Dendritic cell treated with granulocyte-macrophage colony-stimulating factor and Interleukin-4, amounts not matched to agents 40 ng/mL and 50 ng/mL, for 4 days (primary cell): ENCODE measurements around the gene VGLL4.

Experiments used
- H3K27ac Mint-ChIP-seq: one replicate; pipeline ENCODE4 v1.8.0; 2022; ENCODE audit warnings: mild to moderate bottlenecking, mixed read lengths
- H3K27me3 Mint-ChIP-seq: one replicate; pipeline ENCODE4 v1.8.0; 2022; ENCODE audit warnings: mild to moderate bottlenecking, mixed read lengths
- H3K36me3 Mint-ChIP-seq: one replicate; pipeline ENCODE4 v1.8.0; 2022; ENCODE audit warnings: low read depth, mixed read lengths
- H3K4me1 Mint-ChIP-seq: one replicate; pipeline ENCODE4 v1.8.0; 2022; ENCODE audit warnings: low read depth, mixed read lengths
- H3K4me3 Mint-ChIP-seq: one replicate; pipeline ENCODE4 v1.8.0; 2022; ENCODE audit warnings: mild to moderate bottlenecking, moderate library complexity, mixed read lengths
- H3K9me3 Mint-ChIP-seq: one replicate; pipeline ENCODE4 v1.8.0; 2022; ENCODE audit warnings: mixed read lengths
- intact Hi-C: fragments of 100-400 bp; cut with micrococcal nuclease; formaldehyde crosslinking; loops from one replicate; pipeline ENCODE4 v1.15.0; 2022

The VGLL4 gene

GRCh38 chr3:11641683-11642430, 1.9 kb downstream of the VGLL4 start:
- peak overlapping the region; percentile 85 for H3K27ac Mint-ChIP-seq
- H3K27me3 Mint-ChIP-seq, result no peaks in the 10 kb centered on the region
- intact Hi-C loops, result no loop called here
- H3K4me1 Mint-ChIP-seq, result peaks cover 50% of the 10 kb centered on the region
- no peaks in the 10 kb centered on the region for H3K9me3 Mint-ChIP-seq
- H3K36me3 Mint-ChIP-seq, result peaks cover 33% of the 10 kb centered on the region
- H3K4me3 Mint-ChIP-seq, result peak overlapping the region; percentile 97

- H3K9me3 Mint-ChIP-seq, result no peaks in the 10 kb centered on the region
- H3K4me1 Mint-ChIP-seq, result peaks cover 50% of the 10 kb centered on the region
- H3K27ac Mint-ChIP-seq, result peak overlapping the region; percentile 85
- H3K4me3 Mint-ChIP-seq, result peak overlapping the region; percentile 97
- H3K36me3 Mint-ChIP-seq, result peaks cover 33% of the 10 kb centered on the region
- intact Hi-C loops, result no loop called here
- H3K27me3 Mint-ChIP-seq, result no peaks in the 10 kb centered on the region
Observed at GRCh38 chr3:11641316-11641682, 2.4 kb downstream of the VGLL4 start.

- Mint-ChIP-seq H3K4me3 (peak overlapping the region; percentile 28), H3K27ac (peak overlapping the region; percentile 15), H3K9me3 (no peaks in the 10 kb centered on the region), H3K36me3 (peaks cover 33% of the 10 kb centered on the region), H3K4me1 (peaks cover 51% of the 10 kb centered on the region), H3K27me3 (no peaks in the 10 kb centered on the region)
- intact Hi-C loops, result no loop called here
Observed at GRCh38 chr3:11640009-11640673, 3.6 kb downstream of the VGLL4 start.

GRCh38 chr3:11638495-11639358, 5.0 kb downstream of the VGLL4 start:
- peaks cover 61% of the 10 kb centered on the region for H3K4me1 Mint-ChIP-seq
- peaks cover 32% of the 10 kb centered on the region for H3K36me3 Mint-ChIP-seq
- H3K9me3 Mint-ChIP-seq, result no peaks in the 10 kb centered on the region
- peak overlapping the region; percentile 16 for H3K27ac Mint-ChIP-seq
- no peaks in the 10 kb centered on the region for H3K27me3 Mint-ChIP-seq
- intact Hi-C loops, result no loop called here
- no peak overlapping the region for H3K4me3 Mint-ChIP-seq

GRCh38 chr3:11637901-11638458, 5.7 kb downstream of the VGLL4 start:
- no peaks in the 10 kb centered on the region for H3K9me3 Mint-ChIP-seq
- H3K36me3 Mint-ChIP-seq, result peaks cover 25% of the 10 kb centered on the region
- H3K4me1 Mint-ChIP-seq, result peaks cover 65% of the 10 kb centered on the region
- intact Hi-C loops, result no loop called here
- no peaks in the 10 kb centered on the region for H3K27me3 Mint-ChIP-seq
- H3K4me3 Mint-ChIP-seq, result no peak overlapping the region
- peak overlapping the region; percentile 16 for H3K27ac Mint-ChIP-seq

- H3K27me3 Mint-ChIP-seq, result no peaks in the 10 kb centered on the region
Observed at GRCh38 chr3:11636394-11636770, 7.3 kb downstream of the VGLL4 start.

GRCh38 chr3:11635680-11636393, 7.9 kb downstream of the VGLL4 start:
- peaks cover 16% of the 10 kb centered on the region for H3K36me3 Mint-ChIP-seq
- no peak overlapping the region for H3K4me3 Mint-ChIP-seq
- intact Hi-C loops, result no loop called here

More at GRCh38 chr3:11636394-11636770, 7.3 kb downstream of the VGLL4 start:
- Mint-ChIP-seq H3K36me3 (peaks cover 16% of the 10 kb centered on the region), H3K27ac (no peak overlapping the region), H3K4me3 (no peak overlapping the region), H3K9me3 (no peaks in the 10 kb centered on the region), H3K4me1 (peaks cover 64% of the 10 kb centered on the region)
- intact Hi-C loops, result no loop called here

GRCh38 chr3:11634974-11635612, 8.6 kb downstream of the VGLL4 start:
- H3K27ac Mint-ChIP-seq, result no peak overlapping the region
- no peaks in the 10 kb centered on the region for H3K9me3 Mint-ChIP-seq
- H3K36me3 Mint-ChIP-seq, result peaks cover 10% of the 10 kb centered on the region
- intact Hi-C loops, result no loop called here
- no peak overlapping the region for H3K4me3 Mint-ChIP-seq
- H3K27me3 Mint-ChIP-seq, result no peaks in the 10 kb centered on the region
- H3K4me1 Mint-ChIP-seq, result peaks cover 53% of the 10 kb centered on the region

More at GRCh38 chr3:11635680-11636393, 7.9 kb downstream of the VGLL4 start:
- Mint-ChIP-seq H3K27ac (no peak overlapping the region), H3K4me1 (peaks cover 60% of the 10 kb centered on the region), H3K9me3 (no peaks in the 10 kb centered on the region), H3K27me3 (no peaks in the 10 kb centered on the region)

- H3K36me3 Mint-ChIP-seq, result peaks cover 5% of the 10 kb centered on the region
- peaks cover 51% of the 10 kb centered on the region for H3K4me1 Mint-ChIP-seq
- H3K4me3 Mint-ChIP-seq, result no peak overlapping the region
- intact Hi-C loops, result no loop called here
- no peaks in the 10 kb centered on the region for H3K27me3 Mint-ChIP-seq
- no peaks in the 10 kb centered on the region for H3K9me3 Mint-ChIP-seq
- H3K27ac Mint-ChIP-seq, result no peak overlapping the region
Observed at GRCh38 chr3:11634081-11634635, 9.6 kb downstream of the VGLL4 start.

- no peaks in the 10 kb centered on the region for H3K27me3 Mint-ChIP-seq
- peaks cover 39% of the 10 kb centered on the region for H3K4me1 Mint-ChIP-seq
- H3K9me3 Mint-ChIP-seq, result no peaks in the 10 kb centered on the region
- no peak overlapping the region for H3K27ac Mint-ChIP-seq
- H3K36me3 Mint-ChIP-seq, result no peaks in the 10 kb centered on the region
- no peak overlapping the region for H3K4me3 Mint-ChIP-seq
- intact Hi-C loops, result no loop called here
Observed at GRCh38 chr3:11632966-11633365, 10.7 kb downstream of the VGLL4 start.

GRCh38 chr3:11632564-11632963, 11.2 kb downstream of the VGLL4 start:
- intact Hi-C loops, result no loop called here
- Mint-ChIP-seq H3K36me3 (no peaks in the 10 kb centered on the region), H3K4me3 (no peak overlapping the region), H3K27ac (no peak overlapping the region), H3K27me3 (no peaks in the 10 kb centered on the region), H3K4me1 (peaks cover 35% of the 10 kb centered on the region), H3K9me3 (no peaks in the 10 kb centered on the region)

GRCh38 chr3:11631820-11632219, 11.9 kb downstream of the VGLL4 start:
- Mint-ChIP-seq H3K36me3 (peaks cover 5% of the 10 kb centered on the region), H3K27ac (no peak overlapping the region), H3K4me1 (peaks cover 37% of the 10 kb centered on the region), H3K9me3 (no peaks in the 10 kb centered on the region), H3K4me3 (no peak overlapping the region), H3K27me3 (no peaks in the 10 kb centered on the region)
- intact Hi-C loops, result no loop called here

GRCh38 chr3:11629716-11630115, 14.0 kb downstream of the VGLL4 start:
- H3K9me3 Mint-ChIP-seq, result no peaks in the 10 kb centered on the region
- H3K4me3 Mint-ChIP-seq, result no peak overlapping the region
- H3K4me1 Mint-ChIP-seq, result peaks cover 42% of the 10 kb centered on the region
- peaks cover 5% of the 10 kb centered on the region for H3K36me3 Mint-ChIP-seq
- H3K27me3 Mint-ChIP-seq, result no peaks in the 10 kb centered on the region
- no peak overlapping the region for H3K27ac Mint-ChIP-seq
- intact Hi-C loops, result no loop called here
